ENCODE results near the gene NFAM1.

GRCh38 chr22:42353883-42354727, 78.1 kb downstream of the NFAM1 start:
- TF ChIP-seq, protein P1, sequence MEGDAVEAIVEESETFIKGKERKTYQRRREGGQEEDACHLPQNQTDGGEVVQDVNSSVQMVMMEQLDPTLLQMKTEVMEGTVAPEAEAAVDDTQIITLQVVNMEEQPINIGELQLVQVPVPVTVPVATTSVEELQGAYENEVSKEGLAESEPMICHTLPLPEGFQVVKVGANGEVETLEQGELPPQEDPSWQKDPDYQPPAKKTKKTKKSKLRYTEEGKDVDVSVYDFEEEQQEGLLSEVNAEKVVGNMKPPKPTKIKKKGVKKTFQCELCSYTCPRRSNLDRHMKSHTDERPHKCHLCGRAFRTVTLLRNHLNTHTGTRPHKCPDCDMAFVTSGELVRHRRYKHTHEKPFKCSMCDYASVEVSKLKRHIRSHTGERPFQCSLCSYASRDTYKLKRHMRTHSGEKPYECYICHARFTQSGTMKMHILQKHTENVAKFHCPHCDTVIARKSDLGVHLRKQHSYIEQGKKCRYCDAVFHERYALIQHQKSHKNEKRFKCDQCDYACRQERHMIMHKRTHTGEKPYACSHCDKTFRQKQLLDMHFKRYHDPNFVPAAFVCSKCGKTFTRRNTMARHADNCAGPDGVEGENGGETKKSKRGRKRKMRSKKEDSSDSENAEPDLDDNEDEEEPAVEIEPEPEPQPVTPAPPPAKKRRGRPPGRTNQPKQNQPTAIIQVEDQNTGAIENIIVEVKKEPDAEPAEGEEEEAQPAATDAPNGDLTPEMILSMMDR (IDR thresholded peaks at IDR 0.05 in 2 of 3, conservative IDR thresholded peaks at IDR 0.05 in 1 of 3; ENCODE audit: borderline replicate concordance in 1 of 3, insufficient read depth in 1 of 3, low read depth in 2 of 3, low read length in 2 of 3): no peak
- TF ChIP-seq RAD21 (IDR thresholded peaks at IDR 0.05; ENCODE audit: low read depth): no peak
